Urothelium cell line (cell line): ENCODE measurements around the gene VEGFA.

Experiments
- DNase-seq: peaks from one replicate; pipeline ENCODE4 v3.0.0; 2011; ENCODE audit warnings: low spot score, mixed read lengths
- FAIRE-seq: peaks from 2 replicates; lab custom pipeline; 2011; peaks lifted over from hg19 to GRCh38; lab: Jason Lieb, UNC

The VEGFA gene

GRCh38 chr6:43800746-43801494 lies 30.9 kb downstream of the VEGFA start:
- DNase-seq (no peak), FAIRE-seq (no peak)

GRCh38 chr6:43801495-43802181 lies 31.6 kb downstream of the VEGFA start:
- DNase-seq (no peak), FAIRE-seq (no peak)

- DNase-seq (no peak), FAIRE-seq (no peak)
Observed at GRCh38 chr6:43803055-43803782, 33.2 kb downstream of the VEGFA start.

GRCh38 chr6:43803783-43804549 lies 34.0 kb downstream of the VEGFA start:
- FAIRE-seq (no peak), DNase-seq (peak; percentile 56)

- DNase-seq (no peak), FAIRE-seq (no peak)
Observed at GRCh38 chr6:43804550-43805223, 34.7 kb downstream of the VEGFA start.

- no peak for FAIRE-seq
Observed at GRCh38 chr6:43805699-43806042, 35.7 kb downstream of the VEGFA start.

GRCh38 chr6:43806043-43806757 lies 36.2 kb downstream of the VEGFA start:
- no peak for FAIRE-seq
- no peak for DNase-seq

More at GRCh38 chr6:43805699-43806042, 35.7 kb downstream of the VEGFA start:
- DNase-seq: no peak

- DNase-seq (no peak), FAIRE-seq (no peak)
Observed at GRCh38 chr6:43806758-43807227, 36.8 kb downstream of the VEGFA start.

- no peak for FAIRE-seq
- no peak for DNase-seq
Observed at GRCh38 chr6:43807228-43808061, 37.4 kb downstream of the VEGFA start.

GRCh38 chr6:43808412-43808811 lies 38.4 kb downstream of the VEGFA start:
- no peak for DNase-seq
- FAIRE-seq: no peak

- DNase-seq (peak; percentile 44), FAIRE-seq (no peak)
Observed at GRCh38 chr6:43809417-43810305, 39.6 kb downstream of the VEGFA start.

GRCh38 chr6:43810965-43811732 lies 41.1 kb downstream of the VEGFA start:
- DNase-seq: no peak

GRCh38 chr6:43811733-43812099 lies 41.7 kb downstream of the VEGFA start:
- no peak for DNase-seq

More at GRCh38 chr6:43810965-43811732, 41.1 kb downstream of the VEGFA start:
- no peak for FAIRE-seq

GRCh38 chr6:43812850-43813578 lies 43.0 kb downstream of the VEGFA start:
- DNase-seq (no peak), FAIRE-seq (no peak)

More at GRCh38 chr6:43811733-43812099, 41.7 kb downstream of the VEGFA start:
- FAIRE-seq: no peak

GRCh38 chr6:43814111-43814510 lies 44.1 kb downstream of the VEGFA start:
- FAIRE-seq (no peak), DNase-seq (no peak)

- no peak for FAIRE-seq
- DNase-seq: no peak
Observed at GRCh38 chr6:43814865-43815264, 44.9 kb downstream of the VEGFA start.
